Nephron (organoid): ENCODE results near the gene THRA.

Experiments used
- H3K27ac Mint-ChIP-seq, 3 experiments: 2 replicates each; pipeline ENCODE4 v1.8.0; 2020; ENCODE audit warnings: mixed read lengths in 3 of 3, mild to moderate bottlenecking in 2 of 3, moderate library complexity in 1 of 3
- H3K27me3 Mint-ChIP-seq: 2 replicates; pipeline ENCODE4 v1.8.0; 2021; ENCODE audit warnings: low read depth, mild to moderate bottlenecking, moderate library complexity, mixed read lengths
- H3K36me3 Mint-ChIP-seq: 2 replicates; pipeline ENCODE4 v1.8.0; 2020; ENCODE audit warnings: low read depth, mixed read lengths
- H3K4me1 Mint-ChIP-seq: 2 replicates; pipeline ENCODE4 v1.8.0; 2020; ENCODE audit warnings: mixed read lengths
- H3K4me3 Mint-ChIP-seq, 3 experiments: 2 replicates each; pipeline ENCODE4 v1.8.0; 2020; ENCODE audit warnings: mild to moderate bottlenecking in 3 of 3, mixed read lengths in 3 of 3, moderate library complexity in 2 of 3
- H3K9me3 Mint-ChIP-seq: 2 replicates; pipeline ENCODE4 v1.8.0; 2020; ENCODE audit warnings: mixed read lengths
- CTCF ChIP-seq, 3 experiments: fragments of 200-600 bp; sonication (generic); IDR thresholded peaks; one replicate each; pipeline ENCODE4 v1.5.0; 2021; ENCODE audit warnings: antibody characterized with exemption in 3 of 3; ENCODE audit not compliant: unreplicated experiment in 3 of 3

Gene THRA

GRCh38 chr17:40032322-40033320, 30.1 kb upstream of the THRA start:
- no peaks in the 10 kb centered on the region for H3K9me3 Mint-ChIP-seq
- peaks cover 55% of the 10 kb centered on the region for H3K36me3 Mint-ChIP-seq
- H3K4me3 Mint-ChIP-seq: no peak overlapping the region
- TF ChIP-seq CTCF (IDR thresholded peaks at IDR 0.05; ENCODE audit: unreplicated experiment in 3 of 3): no peak
- H3K27me3 Mint-ChIP-seq: no peaks in the 10 kb centered on the region
- no peak overlapping the region for H3K27ac Mint-ChIP-seq
- H3K4me1 Mint-ChIP-seq: no peaks in the 10 kb centered on the region

GRCh38 chr17:40033339-40033738, 29.4 kb upstream of the THRA start:
- Mint-ChIP-seq H3K36me3 (peaks cover 54% of the 10 kb centered on the region), H3K27me3 (no peaks in the 10 kb centered on the region), H3K27ac (no peak overlapping the region), H3K4me1 (no peaks in the 10 kb centered on the region), H3K4me3 (no peak overlapping the region), H3K9me3 (no peaks in the 10 kb centered on the region)
- no peak for TF ChIP-seq CTCF (IDR thresholded peaks at IDR 0.05; ENCODE audit: unreplicated experiment in 3 of 3)

GRCh38 chr17:40034426-40035161, 28.2 kb upstream of the THRA start:
- H3K9me3 Mint-ChIP-seq: no peaks in the 10 kb centered on the region
- peaks cover 50% of the 10 kb centered on the region for H3K36me3 Mint-ChIP-seq

GRCh38 chr17:40035162-40035559, 27.6 kb upstream of the THRA start:
- TF ChIP-seq CTCF (IDR thresholded peaks at IDR 0.05; ENCODE audit: unreplicated experiment in 3 of 3): peak; percentile 38 to 68 (median 51)
- Mint-ChIP-seq H3K27me3 (no peaks in the 10 kb centered on the region), H3K4me1 (peaks cover 11% of the 10 kb centered on the region), H3K36me3 (peaks cover 46% of the 10 kb centered on the region), H3K27ac (no peak overlapping the region), H3K9me3 (no peaks in the 10 kb centered on the region), H3K4me3 (no peak overlapping the region)

More at GRCh38 chr17:40034426-40035161, 28.2 kb upstream of the THRA start:
- Mint-ChIP-seq H3K4me1 (peaks cover 11% of the 10 kb centered on the region), H3K27ac (no peak overlapping the region), H3K4me3 (no peak overlapping the region), H3K27me3 (no peaks in the 10 kb centered on the region)
- TF ChIP-seq CTCF (IDR thresholded peaks at IDR 0.05; ENCODE audit: unreplicated experiment in 3 of 3): no peak

GRCh38 chr17:40038882-40039513, 23.8 kb upstream of the THRA start:
- Mint-ChIP-seq H3K4me1 (peaks cover 11% of the 10 kb centered on the region), H3K36me3 (peaks cover 31% of the 10 kb centered on the region), H3K9me3 (no peaks in the 10 kb centered on the region), H3K27ac (peak overlapping the region; percentile 22 to 53 (median 24)), H3K27me3 (no peaks in the 10 kb centered on the region), H3K4me3 (no peak overlapping the region)
- peak; percentile 41 to 51 (median 50) for TF ChIP-seq CTCF (IDR thresholded peaks at IDR 0.05; ENCODE audit: unreplicated experiment in 3 of 3)
